HepG2 (cell line): ENCODE results near the gene ADCY10. TPM values are rescaled to one million over a fixed set of nuclear protein-coding genes. Genes with fewer than 3 reads are reported as not detected.

Source experiments
- BATF2 ChIP-seq: sonication (generic); formaldehyde crosslinking; IDR thresholded peaks from 2 replicates; pipeline ENCODE4 v1.8.0; 2022; ENCODE audit warnings: mild to moderate bottlenecking, missing genetic modification reagents, moderate library complexity
- BRD4 ChIP-seq: sonication (generic); formaldehyde crosslinking; IDR thresholded peaks from 2 replicates; pipeline ENCODE4 v1.4.0; 2020; ENCODE audit warnings: missing genetic modification reagents
- CC2D1A ChIP-seq: sonication (generic); formaldehyde crosslinking; IDR thresholded peaks from 2 replicates; pipeline ENCODE4 v1.8.1; 2023; ENCODE audit warnings: mild to moderate bottlenecking, missing genetic modification reagents
- EHMT2 ChIP-seq: fragments of 200-600 bp; sonication (generic); IDR thresholded peaks from 2 replicates; pipeline ENCODE4 v1.7.0; 2017; ENCODE audit warnings: antibody characterized with exemption, low read depth, low read length, borderline replicate concordance
- HCFC1 ChIP-seq: fragments of 150-350 bp; IDR thresholded peaks from 2 replicates; pipeline ENCODE4 v1.6.1; 2014; ENCODE audit warnings: low read depth, low read length
- HNRNPK ChIP-seq: fragments of 200-400 bp; formaldehyde crosslinking; IDR thresholded peaks from 2 replicates; pipeline ENCODE4 v1.6.1; 2018; ENCODE audit warnings: low read length, low read depth, moderate library complexity, mild to moderate bottlenecking; ENCODE audit not compliant: poor library complexity, severe bottlenecking
- MXD4 ChIP-seq: IDR thresholded peaks from 2 replicates; pipeline ENCODE4 v1.6.1; 2016; ENCODE audit warnings: mild to moderate bottlenecking, missing biosample characterization, missing genetic modification reagents
- MYPOP ChIP-seq: sonication (generic); formaldehyde crosslinking; IDR thresholded peaks from 2 replicates; pipeline ENCODE4 v1.8.1; 2023; ENCODE audit warnings: mild to moderate bottlenecking, moderate library complexity, missing genetic modification reagents
- NCOA1 ChIP-seq: sonication (generic); formaldehyde crosslinking; IDR thresholded peaks from 2 replicates; pipeline ENCODE4 v1.9.0; 2021; ENCODE audit warnings: missing genetic modification reagents
- SMAD3 ChIP-seq: sonication (generic); formaldehyde crosslinking; IDR thresholded peaks from 2 replicates; pipeline ENCODE4 v1.4.0; 2020; ENCODE audit warnings: missing genetic modification reagents
- U2AF2 ChIP-seq: fragments of 200-400 bp; formaldehyde crosslinking; IDR thresholded peaks from 2 replicates; pipeline ENCODE4 v1.6.1; 2017; ENCODE audit warnings: low read depth, mild to moderate bottlenecking, low read length
- ZFP90 ChIP-seq: sonication (generic); formaldehyde crosslinking; IDR thresholded peaks from 2 replicates; pipeline ENCODE4 v1.8.0; 2022; ENCODE audit warnings: missing genetic modification reagents, mild to moderate bottlenecking, inconsistent platforms, borderline replicate concordance
- ZNF101 ChIP-seq: sonication (generic); formaldehyde crosslinking; IDR thresholded peaks from 2 replicates; pipeline ENCODE4 v1.4.0; 2020; ENCODE audit warnings: mild to moderate bottlenecking, low read depth, missing genetic modification reagents, borderline replicate concordance
- ZNF75D ChIP-seq: sonication (generic); formaldehyde crosslinking; IDR thresholded peaks from 2 replicates; pipeline ENCODE4 v1.8.1; 2023; ENCODE audit warnings: missing genetic modification reagents, mild to moderate bottlenecking, borderline replicate concordance
- ZNF83 ChIP-seq: sonication (generic); formaldehyde crosslinking; IDR thresholded peaks from 2 replicates; pipeline ENCODE4 v1.4.0; 2020; ENCODE audit warnings: missing genetic modification reagents, mild to moderate bottlenecking, borderline replicate concordance
- ZNF841 ChIP-seq: sonication (generic); formaldehyde crosslinking; IDR thresholded peaks from 2 replicates; pipeline ENCODE4 v1.8.1; 2023; ENCODE audit warnings: missing genetic modification reagents, borderline replicate concordance
- ZSCAN20 ChIP-seq: sonication (generic); formaldehyde crosslinking; IDR thresholded peaks from 2 replicates; pipeline ENCODE4 v1.4.0; 2020; ENCODE audit warnings: missing genetic modification reagents, mild to moderate bottlenecking, borderline replicate concordance
- polyA plus RNA-seq, 8 experiments: library from polyadenylated mRNA; depleted of rRNA in 3 of 8; stranded (reverse) in 7 of 8; unstranded in 1 of 8; fragments of >200 nt; fragmentation: Illumina TruSeq in 4 of 8; extraction: Trizol in 4 of 8; gene quantifications; 2 replicates each; pipeline versions ENCODE4 v1.2.1 to v1.2.3, GENCODE V29; 2011 to 2016; ENCODE audit warnings: low read depth in 4 of 8, missing spikeins in 1 of 8, mixed read lengths in 1 of 8; ENCODE audit not compliant: insufficient read depth in 1 of 8
- total RNA-seq, 5 experiments: library from RNA; depleted of rRNA; stranded (reverse); fragments of >200 nt; fragmentation: Illumina TruSeq; extraction: Trizol; gene quantifications; 2 replicates each; pipeline ENCODE4 v1.2.3, GENCODE V29; 2016; ENCODE audit warnings: low read depth in 1 of 5
- TF ChIP-seq, protein P1 (sequence below): sonication (generic); formaldehyde crosslinking; IDR thresholded peaks from 2 replicates; pipeline ENCODE4 v1.9.0; 2022; ENCODE audit warnings: low read depth, missing genetic modification reagents
- TF ChIP-seq, protein P2 (sequence below): sonication (generic); formaldehyde crosslinking; IDR thresholded peaks from 2 replicates; pipeline ENCODE4 v1.5.0; 2020; ENCODE audit warnings: mild to moderate bottlenecking, missing genetic modification reagents, borderline replicate concordance
- TF ChIP-seq, protein P3 (sequence below): sonication (generic); formaldehyde crosslinking; IDR thresholded peaks from 2 replicates; pipeline ENCODE4 v1.5.0; 2020; ENCODE audit warnings: mild to moderate bottlenecking, missing genetic modification reagents

ADCY10 gene
- total and polyA plus RNA-seq, 2 of the 13 experiments (the other 11 are each of a cell fraction or from before 2014, with no cell fraction given): 0.02 to 0.03 TPM

- TF ChIP-seq ZNF101 (no peak), HCFC1 (no peak), BRD4 (CRISPR knock-in tag) (peak; percentile 20; the same call in 1 of the 2 replicates), MXD4 (CRISPR knock-in tag) (peak; percentile 14; the same call in 1 of the 2 replicates), ZNF75D (CRISPR knock-in tag) (no peak), ZNF841 (CRISPR knock-in tag) (no peak), CC2D1A (CRISPR knock-in tag) (no peak), U2AF2 (no peak), BATF2 (CRISPR knock-in tag) (no peak), ZSCAN20 (CRISPR knock-in tag) (peak; percentile 56; the same call in 1 of the 2 replicates), HNRNPK (peak; percentile 37), SMAD3 (CRISPR knock-in tag) (no peak), ZFP90 (CRISPR knock-in tag) (peak; percentile 74; the same call in 1 of the 2 replicates), MYPOP (no peak), NCOA1 (CRISPR knock-in tag) (no peak), EHMT2 (no peak), ZNF83 (CRISPR knock-in tag) (no peak)
- TF ChIP-seq, protein P1, sequence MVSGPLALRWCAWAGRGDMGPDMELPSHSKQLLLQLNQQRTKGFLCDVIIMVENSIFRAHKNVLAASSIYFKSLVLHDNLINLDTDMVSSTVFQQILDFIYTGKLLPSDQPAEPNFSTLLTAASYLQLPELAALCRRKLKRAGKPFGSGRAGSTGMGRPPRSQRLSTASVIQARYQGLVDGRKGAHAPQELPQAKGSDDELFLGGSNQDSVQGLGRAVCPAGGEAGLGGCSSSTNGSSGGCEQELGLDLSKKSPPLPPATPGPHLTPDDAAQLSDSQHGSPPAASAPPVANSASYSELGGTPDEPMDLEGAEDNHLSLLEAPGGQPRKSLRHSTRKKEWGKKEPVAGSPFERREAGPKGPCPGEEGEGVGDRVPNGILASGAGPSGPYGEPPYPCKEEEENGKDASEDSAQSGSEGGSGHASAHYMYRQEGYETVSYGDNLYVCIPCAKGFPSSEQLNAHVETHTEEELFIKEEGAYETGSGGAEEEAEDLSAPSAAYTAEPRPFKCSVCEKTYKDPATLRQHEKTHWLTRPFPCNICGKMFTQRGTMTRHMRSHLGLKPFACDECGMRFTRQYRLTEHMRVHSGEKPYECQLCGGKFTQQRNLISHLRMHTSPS (CRISPR knock-in tag): peak; percentile 62; the same call in 1 of the 2 replicates
- TF ChIP-seq, protein P2, sequence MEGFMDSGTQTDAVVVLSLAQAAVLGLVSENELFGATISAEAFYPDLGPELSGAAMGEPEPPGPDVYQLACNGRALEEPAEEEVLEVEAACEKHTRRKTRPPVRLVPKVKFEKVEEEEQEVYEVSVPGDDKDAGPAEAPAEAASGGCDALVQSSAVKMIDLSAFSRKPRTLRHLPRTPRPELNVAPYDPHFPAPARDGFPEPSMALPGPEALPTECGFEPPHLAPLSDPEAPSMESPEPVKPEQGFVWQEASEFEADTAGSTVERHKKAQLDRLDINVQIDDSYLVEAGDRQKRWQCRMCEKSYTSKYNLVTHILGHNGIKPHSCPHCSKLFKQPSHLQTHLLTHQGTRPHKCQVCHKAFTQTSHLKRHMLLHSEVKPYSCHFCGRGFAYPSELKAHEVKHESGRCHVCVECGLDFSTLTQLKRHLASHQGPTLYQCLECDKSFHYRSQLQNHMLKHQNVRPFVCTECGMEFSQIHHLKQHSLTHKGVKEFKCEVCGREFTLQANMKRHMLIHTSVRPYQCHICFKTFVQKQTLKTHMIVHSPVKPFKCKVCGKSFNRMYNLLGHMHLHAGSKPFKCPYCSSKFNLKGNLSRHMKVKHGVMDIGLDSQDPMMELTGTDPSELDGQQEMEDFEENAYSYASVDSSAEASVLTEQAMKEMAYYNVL (CRISPR knock-in tag): 0 out of 2 replicates have a peak, but pooled peaks have one; percentile 57
- TF ChIP-seq, protein P3, sequence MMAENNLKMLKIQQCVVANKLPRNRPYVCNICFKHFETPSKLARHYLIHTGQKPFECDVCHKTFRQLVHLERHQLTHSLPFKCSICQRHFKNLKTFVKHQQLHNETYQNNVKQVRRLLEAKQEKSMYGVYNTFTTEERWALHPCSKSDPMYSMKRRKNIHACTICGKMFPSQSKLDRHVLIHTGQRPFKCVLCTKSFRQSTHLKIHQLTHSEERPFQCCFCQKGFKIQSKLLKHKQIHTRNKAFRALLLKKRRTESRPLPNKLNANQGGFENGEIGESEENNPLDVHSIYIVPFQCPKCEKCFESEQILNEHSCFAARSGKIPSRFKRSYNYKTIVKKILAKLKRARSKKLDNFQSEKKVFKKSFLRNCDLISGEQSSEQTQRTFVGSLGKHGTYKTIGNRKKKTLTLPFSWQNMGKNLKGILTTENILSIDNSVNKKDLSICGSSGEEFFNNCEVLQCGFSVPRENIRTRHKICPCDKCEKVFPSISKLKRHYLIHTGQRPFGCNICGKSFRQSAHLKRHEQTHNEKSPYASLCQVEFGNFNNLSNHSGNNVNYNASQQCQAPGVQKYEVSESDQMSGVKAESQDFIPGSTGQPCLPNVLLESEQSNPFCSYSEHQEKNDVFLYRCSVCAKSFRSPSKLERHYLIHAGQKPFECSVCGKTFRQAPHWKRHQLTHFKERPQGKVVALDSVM (CRISPR knock-in tag): no peak
Observed at GRCh38 chr1:167935216-167936067, 21.5 kb upstream of the ADCY10 start (continued).
